Posterior vena cava (tissue), 2 donors: Measurements from ENCODE around the gene GATA5. TPM values are rescaled to one million over a fixed set of nuclear protein-coding genes. Genes with fewer than 3 reads are reported as not detected.

Experiments used
- DNase-seq: peaks from one replicate; pipeline ENCODE4 v3.0.0-alpha.2; 2020; ENCODE audit warnings: low spot score
- intact Hi-C, 2 donors: fragments of 100-400 bp; cut with DNase I; formaldehyde crosslinking; loops; one replicate each; pipeline versions ENCODE4 v1.14.1 to v1.14.2; 2022 to 2023
- total RNA-seq, 2 donors: library from RNA; stranded (reverse); fragmentation: NEBNext Ultra II Directional; extraction: Animal tissue kit (Norgen Biotek cat#: 25700); gene quantifications; one replicate each; pipeline ENCODE4 v1.2.1, GENCODE V29; 2021
- donor health status: DM: yes; HTN: yes; CAD: no.
- donor health status: DM: yes; HTN: yes; CAD: no.

The GATA5 gene
- total RNA-seq, 2 donors from 2014 or later: 3.8 to 6.8 TPM

DNA sequence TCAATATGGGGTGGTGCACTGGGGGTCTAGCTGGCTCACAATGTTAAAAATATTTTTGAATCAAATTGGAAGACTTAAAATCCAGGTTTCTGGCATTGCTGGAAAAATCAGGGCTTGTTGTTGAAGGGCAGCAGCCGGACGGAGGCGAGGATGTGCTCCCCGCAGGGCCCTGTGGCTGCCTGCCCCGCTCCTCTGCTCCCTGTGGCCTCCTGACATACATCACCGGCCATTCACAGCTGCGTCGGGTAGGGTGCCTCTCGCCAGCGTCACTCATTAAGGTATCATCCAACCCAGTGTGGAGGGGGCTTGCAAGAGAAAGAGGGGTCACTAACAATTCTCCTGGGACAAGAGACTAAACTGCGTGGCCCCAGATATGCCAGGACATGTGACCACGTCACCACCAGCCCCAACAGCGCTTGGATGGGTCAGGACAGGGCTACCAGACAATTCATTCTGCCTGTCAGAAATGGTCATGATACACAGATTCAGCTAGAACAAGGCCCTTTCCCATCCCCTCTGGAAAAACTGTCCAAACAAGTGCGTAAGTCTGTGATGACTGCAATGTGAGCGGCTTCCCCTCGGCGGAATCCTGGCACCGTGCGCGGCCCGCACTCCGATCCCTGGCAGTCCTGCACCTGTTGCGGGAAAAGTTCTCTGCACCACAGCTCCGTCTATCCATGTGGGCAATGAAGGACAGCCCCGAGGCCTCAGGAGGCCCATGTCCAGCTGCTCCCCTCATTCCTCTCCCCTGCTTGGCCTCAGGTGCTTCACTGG lies 12.0 kb downstream of the GATA5 start:
- DNase-seq: no peak
- intact Hi-C loops: no loop called here

DNA sequence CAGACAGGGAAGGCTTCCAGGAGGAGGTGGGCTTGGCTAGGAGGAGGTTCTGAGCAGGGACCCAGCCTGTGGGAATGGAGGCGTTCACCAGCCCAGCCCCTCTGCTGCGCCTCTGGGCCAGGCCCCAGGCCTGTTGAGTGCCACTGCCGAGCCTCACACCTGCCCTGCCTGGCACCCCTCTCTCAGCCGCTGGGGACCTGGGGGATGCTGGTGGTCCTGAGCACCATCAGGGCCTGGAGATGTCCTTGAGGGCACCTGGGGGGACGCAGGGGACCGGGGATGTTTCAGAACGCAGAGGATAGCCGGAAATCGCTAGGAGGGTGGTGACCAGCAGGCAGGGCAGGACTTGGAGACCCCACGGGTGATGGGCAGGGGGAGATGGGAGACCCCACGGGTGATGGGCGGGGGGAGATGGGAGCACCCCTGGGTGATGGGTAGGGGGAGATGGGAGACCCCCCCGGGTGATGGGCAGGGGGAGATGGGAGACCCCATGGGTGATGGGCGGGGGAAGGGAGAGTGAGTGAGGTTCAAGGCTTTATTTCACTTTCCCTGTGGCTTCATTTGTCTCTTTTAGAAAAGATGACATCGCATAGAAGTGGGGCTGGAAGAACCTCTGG lies 12.7 kb downstream of the GATA5 start:
- intact Hi-C loops: no loop called here
- no peak for DNase-seq

DNA sequence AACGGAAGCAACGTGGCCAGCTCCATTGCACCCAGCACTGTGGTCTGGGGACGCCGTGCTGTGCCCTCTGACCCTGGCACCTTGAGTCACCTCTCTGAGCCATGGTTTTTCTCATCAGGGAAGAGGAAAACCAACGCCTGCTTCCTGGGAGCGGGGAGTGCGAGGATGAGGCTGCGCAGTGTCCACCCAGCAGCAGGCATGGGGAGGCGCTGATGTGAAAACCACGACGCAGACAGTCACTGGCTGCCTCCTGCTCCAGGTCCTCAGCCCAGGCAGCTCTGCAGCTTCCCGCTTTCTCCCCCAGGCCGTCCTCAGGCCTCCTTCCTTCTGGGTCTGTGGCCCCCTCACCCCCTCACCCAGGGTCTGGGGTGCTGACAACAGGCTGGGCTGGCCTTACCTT lies 14.0 kb downstream of the GATA5 start:
- DNase-seq: no peak
- intact Hi-C loops: no loop called here

DNA sequence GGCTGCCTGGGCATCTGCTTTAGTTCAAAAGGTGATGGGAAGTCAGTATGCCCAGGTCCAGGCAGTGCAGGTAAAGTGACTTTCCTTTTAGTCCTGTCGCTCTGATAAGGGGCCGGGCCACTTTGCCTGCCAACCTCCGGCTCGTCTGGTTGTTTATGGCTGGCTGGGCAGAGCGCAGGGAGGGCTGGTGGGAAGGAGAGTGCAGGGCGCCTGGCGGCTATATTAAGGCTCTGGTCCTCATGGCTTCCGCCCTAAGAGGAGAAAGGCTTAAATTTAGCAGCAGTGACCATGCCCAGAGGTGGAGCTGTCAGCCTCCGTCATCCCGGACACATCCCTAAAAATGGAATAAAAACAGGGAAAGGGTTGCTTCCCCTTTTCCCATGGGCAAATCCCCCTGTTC lies 14.6 kb downstream of the GATA5 start:
- intact Hi-C loops: no loop called here

DNA sequence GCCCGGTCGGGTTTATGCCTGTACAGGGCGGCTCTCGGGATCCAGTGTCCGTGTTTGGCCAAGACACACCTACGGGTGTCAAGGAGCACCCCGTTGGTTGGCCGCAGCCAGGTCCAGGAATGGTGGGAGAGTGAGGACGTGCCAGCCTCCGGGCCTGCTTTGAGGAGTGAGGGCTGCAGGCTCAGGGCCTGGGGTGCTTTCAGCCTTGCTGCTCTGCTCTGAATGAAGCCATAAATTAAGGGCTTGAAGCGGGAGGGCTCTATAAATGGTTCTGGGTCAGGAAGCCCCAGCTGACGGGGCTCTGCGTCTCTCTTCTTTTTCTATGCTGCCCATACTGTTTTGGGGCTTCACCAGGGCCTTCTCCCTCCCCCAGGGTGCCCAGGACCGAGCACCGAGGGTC lies 15.1 kb downstream of the GATA5 start:
- DNase-seq: no peak
- intact Hi-C loops: no loop called here

More for the DNA sequence above, 14.6 kb downstream of the GATA5 start:
- no peak for DNase-seq

DNA sequence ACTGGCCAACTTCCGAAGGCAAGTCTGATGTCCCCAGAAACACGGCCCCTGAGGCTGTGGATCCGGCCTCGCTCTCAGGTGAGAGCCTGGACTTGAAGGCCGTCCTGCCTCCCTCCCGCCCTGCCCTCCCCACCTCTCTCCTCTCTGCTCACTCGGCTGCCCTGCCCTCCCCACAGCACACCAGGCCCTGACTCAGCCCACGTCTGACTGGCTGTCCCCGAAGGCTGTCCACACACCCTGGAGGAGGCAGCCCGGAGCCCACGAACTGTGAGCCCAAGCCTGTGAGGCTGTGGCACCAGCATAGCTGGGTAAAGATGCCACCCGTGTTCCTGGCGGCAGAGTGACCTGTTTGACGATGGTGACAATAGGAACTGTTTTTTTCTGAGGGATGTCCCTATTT lies 16.3 kb downstream of the GATA5 start:
- intact Hi-C loops: no loop called here
- no peak for DNase-seq

DNA sequence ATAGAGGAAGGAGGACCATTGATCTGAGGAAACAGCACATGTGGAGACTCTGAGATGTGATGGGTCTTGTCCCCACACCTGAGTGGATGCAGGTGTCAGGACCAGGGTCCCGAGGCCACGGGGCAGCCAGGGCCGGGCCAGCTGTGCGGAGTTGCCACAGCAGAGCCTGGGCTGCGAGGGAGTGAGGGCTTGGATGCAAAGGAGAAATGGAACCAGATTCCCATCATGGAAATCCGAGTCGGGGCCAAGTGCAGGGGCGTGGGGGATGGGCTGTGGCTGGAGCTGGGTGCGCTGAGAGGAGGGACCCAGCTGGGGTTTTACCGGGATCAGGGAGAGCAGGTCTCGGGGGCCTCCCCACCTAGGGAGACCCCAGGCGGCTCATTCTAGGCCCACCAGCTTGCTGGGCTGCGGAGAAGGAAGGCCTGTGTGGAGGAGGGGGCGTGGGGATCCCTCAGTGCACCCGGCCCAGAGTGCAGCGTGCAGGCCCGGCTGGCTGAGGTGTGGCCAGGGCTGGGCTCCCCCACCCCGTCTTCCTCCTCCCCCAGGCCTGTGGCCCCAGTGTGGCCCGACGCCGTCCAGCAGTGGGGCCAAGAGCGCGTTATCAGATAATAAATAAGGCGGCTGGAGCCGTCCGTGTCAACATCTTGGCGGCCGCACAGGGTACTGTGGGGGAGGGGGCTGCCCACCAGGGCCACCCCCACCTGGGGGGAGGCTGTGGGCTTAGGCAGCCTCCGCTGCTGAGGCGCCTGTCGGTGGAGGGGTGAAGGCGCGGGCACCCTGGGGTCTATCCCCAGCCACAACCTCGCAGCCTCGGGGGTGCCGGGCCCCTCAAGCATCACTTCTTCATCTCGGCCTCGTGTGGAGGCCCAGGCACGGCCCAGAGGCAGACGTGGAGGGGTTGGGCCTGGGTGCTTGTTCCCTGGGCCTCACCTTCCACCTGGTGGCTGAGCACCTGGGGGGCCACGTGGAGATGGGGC lies 17.2 kb downstream of the GATA5 start:
- DNase-seq: no peak

DNA sequence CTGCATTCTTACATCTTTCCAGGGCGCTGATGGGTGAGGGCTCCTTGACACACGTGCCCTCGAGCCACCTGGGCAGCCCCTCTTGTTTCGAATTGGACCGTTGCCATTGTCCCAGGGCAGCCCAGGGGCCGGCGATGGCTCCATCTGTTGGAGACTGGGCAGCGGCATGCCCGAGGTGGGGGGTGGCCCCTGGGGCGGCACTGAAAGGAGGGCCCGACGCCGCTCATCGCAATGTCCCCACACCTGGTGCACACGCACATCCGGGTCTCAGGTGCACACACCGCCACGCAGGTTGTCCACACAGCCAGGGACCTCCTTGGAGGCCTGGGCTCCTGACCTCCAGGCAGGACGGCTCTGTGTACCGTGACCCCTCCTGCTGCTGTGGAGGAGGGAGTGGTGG lies 18.0 kb downstream of the GATA5 start:
- intact Hi-C loops: no loop called here
- no peak for DNase-seq

More for the DNA sequence above, 17.2 kb downstream of the GATA5 start:
- intact Hi-C loops: no loop called here

DNA sequence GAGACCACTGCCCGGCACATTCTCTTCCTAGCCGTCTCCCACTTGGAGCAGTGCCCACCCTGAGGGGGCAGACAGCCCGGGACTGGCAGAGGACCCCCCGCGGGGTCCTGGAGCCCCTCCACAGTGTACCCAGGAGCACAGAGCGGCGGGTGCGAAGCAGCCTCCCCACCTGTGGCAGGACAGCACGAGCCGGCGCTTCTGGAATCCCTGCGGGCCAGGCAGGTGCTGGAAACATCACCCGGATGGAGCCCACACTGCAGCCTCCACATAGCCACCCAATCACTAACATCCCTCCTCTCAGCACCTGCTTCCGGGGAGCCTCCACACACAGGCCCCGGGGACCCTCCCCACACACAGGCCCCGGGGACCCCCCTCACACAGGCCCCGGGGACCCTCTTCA lies 18.7 kb downstream of the GATA5 start:
- DNase-seq: no peak

DNA sequence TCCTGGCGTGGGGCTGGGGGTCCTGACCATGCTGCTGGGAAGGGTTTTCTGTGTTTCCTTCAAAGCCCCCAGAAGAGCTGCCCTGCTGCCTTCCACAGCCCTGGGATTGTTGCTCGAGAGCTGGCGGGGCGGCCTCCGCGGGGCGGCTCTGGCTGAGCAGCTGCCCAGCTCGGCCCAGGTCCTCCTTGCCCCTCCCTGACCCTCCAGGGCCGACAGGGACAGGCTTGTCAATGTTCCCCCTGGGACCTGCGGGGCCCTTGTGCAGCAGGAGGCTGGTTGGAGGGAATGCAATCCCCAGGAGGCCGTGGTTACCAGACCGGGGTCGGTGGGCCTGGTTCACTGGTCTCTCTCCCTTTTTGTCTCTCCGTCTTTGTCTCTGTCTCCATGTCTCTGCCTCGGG lies 19.9 kb downstream of the GATA5 start:
- no peak for DNase-seq
- intact Hi-C loops: no loop called here

More for the DNA sequence above, 18.7 kb downstream of the GATA5 start:
- intact Hi-C loops: no loop called here

DNA sequence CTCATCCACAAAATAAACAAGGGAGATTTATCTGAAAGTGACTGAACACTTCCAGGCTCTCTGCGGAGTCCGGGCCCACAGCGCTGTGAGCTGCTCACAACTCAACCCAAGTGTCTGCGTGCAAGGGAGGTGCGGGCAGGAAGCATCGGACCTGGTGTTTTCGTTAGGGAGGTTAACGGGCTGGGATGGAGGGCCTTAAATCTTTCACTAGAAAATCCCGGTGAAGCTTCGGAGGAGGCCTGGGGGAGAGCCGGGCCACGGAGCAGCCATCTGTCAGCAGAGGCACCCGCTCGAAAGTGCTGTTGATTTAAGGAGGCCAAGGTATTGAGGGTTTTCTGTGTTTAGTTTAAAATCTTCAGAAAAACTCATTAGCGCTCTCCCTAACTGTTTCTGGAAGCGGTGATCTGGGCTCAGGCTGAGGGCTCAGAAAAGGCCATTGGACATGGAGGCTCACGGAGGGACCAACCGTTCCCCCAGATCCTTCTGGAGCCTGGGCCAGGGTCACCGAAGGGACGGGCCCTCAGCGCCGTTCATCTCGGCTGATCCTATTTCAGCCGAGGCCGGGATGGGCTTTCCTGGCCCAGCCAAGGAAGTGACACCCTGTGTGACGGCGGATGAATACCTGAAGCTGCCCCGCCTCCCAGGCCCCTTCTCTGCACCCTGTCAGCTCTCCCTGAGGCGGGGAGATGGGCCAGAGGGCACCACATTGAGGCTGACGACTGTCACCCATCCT lies 20.7 kb downstream of the GATA5 start:
- no peak for DNase-seq
- intact Hi-C loops: no loop called here

DNA sequence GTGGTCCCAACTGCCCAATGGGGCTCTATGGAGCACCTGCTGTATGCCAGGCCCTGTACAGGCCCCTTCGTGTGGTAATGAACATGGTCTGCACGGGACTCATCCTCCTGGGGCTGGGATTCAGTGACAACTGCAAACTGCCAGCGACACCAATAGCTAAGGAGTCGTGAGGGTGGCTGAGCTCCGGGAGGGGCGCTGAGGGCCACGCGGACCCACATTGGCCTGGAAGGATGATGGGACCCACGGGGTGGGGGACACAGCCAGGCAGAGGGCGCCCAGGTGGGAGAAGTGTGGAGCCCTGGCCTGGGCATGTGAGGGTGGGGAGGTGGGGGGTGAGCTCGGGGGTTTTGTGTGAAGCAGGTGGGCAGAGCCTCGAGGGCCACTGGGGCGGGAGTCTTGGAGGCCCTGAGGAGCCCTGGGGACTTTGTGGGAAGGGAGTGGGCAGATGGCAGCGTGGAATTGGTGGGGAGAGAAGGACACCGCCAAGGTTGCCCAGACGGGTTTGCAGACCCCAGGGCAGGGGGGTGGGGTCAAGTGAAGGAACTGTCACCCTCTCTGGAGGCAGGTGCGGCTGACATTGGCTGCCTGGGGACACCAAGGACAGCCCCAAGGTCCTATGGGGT lies 22.5 kb downstream of the GATA5 start:
- intact Hi-C loops: no loop called here
- DNase-seq: no peak

DNA sequence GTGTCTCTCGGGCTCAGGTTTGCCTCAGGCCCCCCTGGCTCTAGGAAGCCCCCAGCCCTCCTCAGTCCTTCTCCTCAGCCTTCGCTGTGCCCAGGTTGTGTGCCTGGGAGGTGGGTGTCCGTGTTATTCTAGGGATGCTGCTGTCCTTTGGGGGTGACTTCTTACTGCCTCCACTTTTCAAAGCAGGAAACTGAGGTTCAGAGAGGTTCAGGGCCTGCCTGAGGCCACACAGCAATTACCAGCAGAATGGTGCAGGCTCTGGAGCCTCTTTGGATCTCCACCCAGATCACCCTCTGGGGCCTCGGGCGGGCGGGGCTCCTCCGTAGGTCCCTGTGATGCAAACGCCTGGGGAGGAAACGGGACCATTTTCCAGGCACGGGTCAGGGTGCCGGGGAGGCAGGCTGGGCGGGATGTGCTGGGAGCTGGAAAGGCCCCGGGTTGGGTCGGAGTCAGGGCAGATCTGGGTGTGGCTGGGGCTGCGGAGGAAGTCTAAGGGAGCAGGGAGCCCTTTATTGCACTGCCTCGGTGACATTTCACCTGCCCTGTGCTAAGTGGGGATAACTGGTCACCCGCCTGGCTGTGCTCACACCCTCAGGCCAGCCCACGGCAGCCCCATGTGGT lies 23.2 kb downstream of the GATA5 start:
- no peak for DNase-seq
- intact Hi-C loops: no loop called here

DNA sequence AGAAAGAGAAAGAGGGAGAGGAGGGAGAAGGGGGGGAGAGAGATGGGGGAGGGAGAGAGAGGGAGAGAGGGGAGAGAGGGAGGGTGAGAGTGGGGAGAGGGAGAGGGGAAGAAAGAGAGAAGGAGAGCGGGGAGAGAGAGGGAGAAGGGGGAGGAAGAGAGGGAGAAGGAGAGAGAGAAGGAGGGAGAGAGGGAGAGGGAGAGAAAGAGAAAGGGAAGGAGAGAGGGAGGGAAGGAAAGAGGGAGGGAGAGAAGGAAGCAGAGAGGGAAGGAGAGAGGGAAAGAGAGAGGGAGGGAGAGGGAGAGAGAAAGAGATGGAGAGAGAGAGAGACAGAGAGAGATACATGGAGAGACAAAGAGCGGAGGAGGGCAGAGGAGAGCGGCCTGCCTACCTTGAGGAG lies 23.8 kb downstream of the GATA5 start:
- no peak for DNase-seq
- intact Hi-C loops: no loop called here

DNA sequence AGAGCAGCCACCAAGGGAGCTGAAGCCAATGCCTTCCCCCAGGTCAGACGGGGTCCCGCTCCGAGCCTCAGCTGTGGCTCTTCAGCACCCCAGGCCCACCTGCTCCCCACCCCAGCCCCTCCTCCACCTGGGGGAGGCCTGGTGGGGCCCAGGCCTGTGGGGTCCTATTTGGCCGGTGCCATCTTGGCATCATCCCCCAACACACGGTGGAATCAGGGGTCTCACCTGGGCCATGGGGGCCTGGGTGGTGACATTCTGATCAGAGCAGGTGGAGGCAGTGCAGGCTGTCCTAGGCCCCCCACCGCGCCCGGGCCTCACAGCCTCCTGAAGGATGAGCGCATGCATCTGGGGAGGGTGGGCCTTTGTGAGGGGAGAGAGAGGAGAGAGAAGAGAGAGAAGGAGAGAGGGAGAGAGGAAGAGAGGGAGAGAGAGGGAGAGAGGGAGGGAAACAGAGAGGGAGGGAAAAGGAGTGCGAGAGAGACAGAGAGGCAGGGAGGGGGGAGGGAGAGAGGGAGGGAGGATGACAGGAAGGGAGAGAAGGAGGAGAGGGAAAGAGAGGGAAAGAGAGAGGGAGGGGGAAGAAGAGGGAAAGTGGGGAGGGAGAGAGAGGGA lies 24.5 kb downstream of the GATA5 start:
- intact Hi-C loops: no loop called here
- DNase-seq: no peak

DNA sequence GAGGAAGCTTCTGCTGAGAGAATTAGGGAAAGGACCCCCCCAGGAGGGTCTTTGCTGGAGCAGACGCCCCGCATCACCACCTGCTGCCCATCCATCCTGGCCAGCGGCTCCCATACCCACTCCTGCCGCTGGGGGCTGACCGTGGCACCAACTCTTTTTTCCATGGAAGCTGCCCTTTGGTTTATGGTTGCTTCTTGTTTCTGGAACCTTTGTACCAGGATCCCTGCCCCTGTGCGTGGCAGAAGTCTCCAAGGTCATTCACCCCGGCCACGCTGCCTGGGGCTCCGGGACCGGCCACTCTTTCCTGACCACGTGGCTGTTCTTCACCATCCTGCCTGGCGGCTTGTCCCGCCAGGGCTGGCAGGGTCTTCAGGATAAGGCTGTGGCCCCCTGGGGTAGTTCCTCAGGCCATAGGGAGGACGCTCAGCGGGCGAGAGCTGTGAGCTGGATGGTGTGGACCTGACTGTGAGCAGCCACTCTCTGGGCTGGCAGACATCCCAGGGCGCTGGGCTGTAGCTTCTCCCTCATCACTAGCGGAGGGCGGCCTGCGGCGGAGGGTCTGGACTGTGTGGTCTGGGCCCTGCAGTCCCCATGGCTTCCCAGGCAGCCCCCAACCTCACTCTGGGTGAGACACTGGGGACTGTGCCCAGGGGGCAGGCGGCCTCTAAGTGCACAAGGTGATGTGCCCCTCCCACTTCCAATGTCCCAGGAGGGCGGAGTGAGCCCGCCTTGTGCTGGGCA lies 25.7 kb downstream of the GATA5 start:
- DNase-seq: no peak
- intact Hi-C loops: no loop called here

DNA sequence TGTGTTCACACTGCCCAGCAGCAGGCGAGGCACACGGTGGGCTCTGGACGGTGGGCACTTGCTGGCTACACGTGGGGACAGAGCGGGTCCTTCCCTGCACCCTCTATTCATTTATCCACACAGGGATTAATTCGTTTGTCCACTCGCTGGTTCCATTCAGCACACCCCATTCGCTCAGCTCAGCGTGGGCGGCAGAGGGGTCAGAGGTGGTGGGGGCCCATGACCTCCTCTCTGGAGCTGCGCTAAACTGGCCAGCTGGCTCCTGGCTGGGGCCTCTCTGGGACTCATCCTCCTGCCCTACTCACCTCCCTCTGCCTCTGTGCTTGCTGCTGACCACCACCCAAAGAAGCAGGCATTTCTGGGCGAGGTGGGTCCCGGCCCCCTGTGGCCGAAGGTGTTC lies 27.0 kb downstream of the GATA5 start:
- no peak for DNase-seq
- intact Hi-C loops: no loop called here
